ENCODE data around the gene PMF1. TPM values are rescaled to one million over a fixed set of nuclear protein-coding genes. Genes with fewer than 3 reads are reported as not detected.

The PMF1 gene, protein sequence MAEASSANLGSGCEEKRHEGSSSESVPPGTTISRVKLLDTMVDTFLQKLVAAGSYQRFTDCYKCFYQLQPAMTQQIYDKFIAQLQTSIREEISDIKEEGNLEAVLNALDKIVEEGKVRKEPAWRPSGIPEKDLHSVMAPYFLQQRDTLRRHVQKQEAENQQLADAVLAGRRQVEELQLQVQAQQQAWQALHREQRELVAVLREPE
- total RNA-seq = 84.6 and 87.2 TPM in 2 replicates

DNA sequence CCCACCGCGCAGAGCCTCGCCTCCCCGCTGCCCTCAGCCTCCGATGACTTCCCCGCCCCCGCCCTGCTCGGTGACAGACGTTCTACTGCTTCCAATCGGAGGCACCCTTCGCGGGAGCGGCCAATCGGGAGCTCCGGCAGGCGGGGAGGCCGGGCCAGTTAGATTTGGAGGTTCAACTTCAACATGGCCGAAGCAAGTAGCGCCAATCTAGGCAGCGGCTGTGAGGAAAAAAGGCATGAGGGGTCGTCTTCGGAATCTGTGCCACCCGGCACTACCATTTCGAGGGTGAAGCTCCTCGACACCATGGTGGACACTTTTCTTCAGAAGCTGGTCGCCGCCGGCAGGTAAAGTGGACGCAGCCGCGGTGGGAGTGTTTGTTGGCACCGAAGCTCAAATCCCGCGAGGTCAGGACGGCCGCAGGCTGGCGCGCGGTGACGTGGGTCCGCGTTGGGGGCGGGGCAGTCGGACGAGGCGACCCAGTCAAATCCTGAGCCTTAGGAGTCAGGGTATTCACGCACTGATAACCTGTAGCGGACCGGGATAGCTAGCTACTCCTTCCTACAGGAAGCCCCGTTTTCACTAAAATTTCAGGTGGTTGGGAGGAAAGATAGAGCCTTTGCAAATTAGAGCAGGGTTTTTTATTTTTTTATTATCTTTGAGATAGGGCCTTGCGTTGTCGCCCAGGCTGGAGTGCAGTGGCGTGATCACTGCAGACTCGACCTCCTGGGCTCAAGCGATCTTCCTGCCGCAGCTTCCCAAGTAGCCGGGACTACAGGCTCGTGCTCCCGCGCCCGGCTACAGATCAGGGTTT lies at the start of gene PMF1:
Gene PMF1, plus strand, starts transcription at position 175 of the 811 bp plus-strand sequence. Its CDS starts 9 bp downstream, at position 184.

DNA sequence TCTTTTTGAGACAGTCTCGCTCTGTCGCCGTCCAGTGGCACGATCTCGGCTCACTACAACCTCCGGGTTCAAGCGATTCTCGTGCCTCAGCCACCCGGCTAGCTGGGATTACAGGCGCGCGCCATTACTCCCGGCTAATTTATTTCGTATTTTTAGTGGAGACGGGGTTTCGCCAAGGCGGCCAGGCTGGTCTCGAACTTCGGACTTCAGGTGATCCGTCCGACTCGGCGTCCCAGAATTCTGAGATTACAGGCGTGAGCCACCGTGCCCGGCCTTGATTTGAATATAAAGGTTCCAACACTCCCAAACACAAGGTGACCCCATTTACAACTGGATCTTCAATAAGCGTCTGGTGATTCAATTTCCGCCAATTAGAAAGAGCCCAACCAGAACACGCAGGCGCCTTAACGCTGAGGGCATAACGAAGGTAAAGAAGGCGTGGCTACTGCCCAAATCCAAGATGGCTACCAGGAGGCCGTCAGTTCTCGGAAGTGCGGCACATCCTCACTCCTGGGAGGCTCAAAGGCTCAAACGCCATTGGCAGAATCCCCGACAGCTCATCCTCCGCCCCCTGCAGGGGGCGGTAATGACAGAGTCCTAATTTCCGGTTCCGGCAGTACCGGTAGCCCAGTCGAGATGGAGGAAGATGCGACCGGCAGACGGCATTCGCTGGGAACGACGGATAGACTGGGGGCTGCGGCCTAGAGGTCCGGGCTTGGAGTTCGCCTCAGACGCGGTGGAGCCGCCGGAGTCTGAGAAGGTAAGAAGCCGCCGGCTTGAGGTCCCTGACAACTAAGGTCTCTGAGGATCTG lies 19.1 kb upstream of the PMF1 start, which contains the start of gene SLC25A44:
Gene SLC25A44, plus strand, starts transcription at position 617 of the 812 bp plus-strand sequence. CDS start 5,744 bp downstream, outside the sequence.

DNA sequence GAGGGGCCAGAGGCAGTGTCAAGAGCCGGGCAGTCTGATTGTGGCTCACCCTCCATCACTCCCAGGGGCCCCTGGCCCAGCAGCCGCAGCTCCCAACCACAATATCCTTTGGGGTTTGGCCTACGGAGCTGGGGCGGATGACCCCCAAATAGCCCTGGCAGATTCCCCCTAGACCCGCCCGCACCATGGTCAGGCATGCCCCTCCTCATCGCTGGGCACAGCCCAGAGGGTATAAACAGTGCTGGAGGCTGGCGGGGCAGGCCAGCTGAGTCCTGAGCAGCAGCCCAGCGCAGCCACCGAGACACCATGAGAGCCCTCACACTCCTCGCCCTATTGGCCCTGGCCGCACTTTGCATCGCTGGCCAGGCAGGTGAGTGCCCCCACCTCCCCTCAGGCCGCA lies 29.1 kb downstream of the PMF1 start, which contains the start of gene BGLAP:
Gene BGLAP, plus strand, starts transcription at position 259 of the 400 bp plus-strand sequence. Its CDS starts 48 bp downstream, at position 307.

DNA sequence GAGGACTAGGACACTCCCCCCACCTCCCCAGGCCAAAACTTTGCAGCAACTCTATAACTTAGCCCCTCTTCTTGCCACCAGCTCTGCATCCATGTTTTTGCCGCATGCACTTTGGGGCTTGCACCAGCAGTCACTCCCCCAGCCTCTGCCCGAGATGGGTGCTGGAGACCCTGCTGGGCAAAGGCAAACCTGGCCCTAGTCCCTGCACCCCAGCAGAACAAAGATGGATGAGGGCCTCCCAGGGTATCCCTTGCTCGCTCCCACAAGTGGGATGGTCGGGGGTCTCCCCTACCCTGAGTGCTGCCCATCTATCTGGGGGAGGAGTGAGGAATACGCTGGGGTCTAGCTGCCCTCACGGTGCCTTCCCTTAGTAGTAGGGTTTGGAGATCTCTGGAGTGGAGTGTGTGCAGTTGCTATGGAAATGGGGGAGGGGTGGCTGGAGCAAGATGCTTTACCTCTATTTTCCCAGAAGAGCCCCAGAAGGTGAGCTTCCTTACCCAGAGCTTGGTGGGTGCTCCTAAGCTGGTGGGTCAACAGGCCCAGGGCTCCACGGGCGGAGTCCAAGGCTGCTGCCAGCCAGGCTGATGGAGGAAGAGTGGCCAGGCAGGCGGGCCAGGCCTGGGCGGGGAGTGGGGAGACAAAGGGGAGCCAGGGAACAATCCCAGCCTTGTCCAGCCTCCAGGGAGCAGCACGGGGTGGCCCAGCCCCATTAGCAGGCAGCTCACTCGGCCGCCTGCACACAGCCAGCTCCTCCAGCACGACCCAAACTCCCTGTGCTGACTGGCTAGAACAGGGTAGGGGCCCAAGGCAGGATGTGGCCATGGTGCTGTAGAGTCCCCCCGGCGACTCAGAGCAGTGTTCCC lies 34.9 kb downstream of the PMF1 start, which contains the start of gene PAQR6:
Gene PAQR6, minus strand, starts transcription at position 597 of the 863 bp plus-strand sequence. CDS start 1,325 bp downstream, outside the sequence.

DNA sequence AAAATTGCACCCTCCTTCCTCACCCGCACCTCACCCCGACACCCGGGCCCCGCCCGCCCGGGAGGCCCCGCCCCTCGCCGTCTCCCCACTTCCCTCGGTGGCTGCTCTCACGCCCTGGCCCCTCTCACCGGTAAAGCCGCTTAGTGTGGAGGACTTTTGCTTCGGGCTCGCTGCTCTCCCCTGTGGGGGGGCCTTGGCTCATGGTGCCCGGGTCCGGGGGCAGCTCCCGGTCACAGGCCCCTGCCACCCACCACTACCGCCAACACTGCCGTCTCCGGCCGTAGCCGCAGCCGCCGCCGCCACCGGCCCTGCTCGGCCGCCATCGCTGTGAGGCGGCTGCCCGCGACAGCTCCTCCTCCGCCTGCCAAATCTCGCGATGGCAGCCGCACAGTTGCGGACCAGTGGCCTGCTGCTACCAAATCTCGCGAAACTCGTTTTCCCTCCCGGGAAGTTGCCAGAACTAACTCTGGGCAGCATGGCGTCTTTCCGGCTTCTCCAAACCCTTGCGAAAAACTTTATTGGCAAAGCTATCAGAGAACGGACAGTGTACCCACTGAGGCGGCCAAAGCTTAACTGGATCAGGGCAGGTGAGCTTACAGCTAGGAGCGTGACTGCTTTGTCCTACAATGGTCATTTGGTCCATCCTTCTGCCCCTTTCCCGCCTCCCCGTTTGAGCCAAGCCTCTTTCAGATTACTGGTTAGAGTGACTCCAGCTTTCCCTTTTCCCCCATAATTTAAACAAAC lies 69.8 kb downstream of the PMF1 start, which contains the start of gene SMG5:
Gene SMG5, minus strand, starts transcription at position 347 of the 744 bp plus-strand sequence. Its CDS starts 145 bp downstream, at position 202.

DNA sequence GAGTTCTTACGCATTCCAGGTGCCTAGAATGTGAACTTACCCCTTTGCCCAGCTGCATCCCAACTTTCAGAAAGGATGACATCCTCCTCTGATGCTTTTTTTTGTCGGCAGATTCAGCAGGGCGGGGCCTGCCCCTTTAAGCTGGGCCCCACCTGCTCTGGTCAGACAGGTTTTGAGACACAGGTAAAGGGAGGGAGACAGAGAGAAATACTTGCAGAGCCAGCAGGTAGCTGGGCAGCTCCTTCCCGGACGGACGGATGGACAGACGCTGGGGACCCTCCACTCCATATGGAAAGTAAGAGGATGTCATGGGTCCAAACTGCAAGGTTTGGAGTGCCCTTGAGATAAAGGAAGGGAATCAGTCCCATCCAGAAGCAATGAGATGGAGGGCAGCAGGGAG lies 71.3 kb downstream of the PMF1 start, which contains the start of gene TMEM79:
Gene TMEM79, plus strand, starts transcription at position 214 of the 400 bp plus-strand sequence. CDS start 902 bp downstream, outside the sequence.

Other genes starting within 250 kb of the PMF1 start
- gene ARHGEF2, start 234.5 kb upstream of the PMF1 start, total RNA-seq = 43.3 and 44.3 TPM in 2 replicates
- gene SSR2, start 192.1 kb upstream of the PMF1 start, total RNA-seq = 355 and 375 TPM in 2 replicates
- 21.4 and 25.2 TPM in 2 replicates for gene UBQLN4, start 159.2 kb upstream of the PMF1 start, total RNA-seq
- gene LAMTOR2, start 158.2 kb upstream of the PMF1 start, total RNA-seq = 103 and 130 TPM in 2 replicates
- gene RAB25, start 151.8 kb upstream of the PMF1 start, total RNA-seq = 206 and 251 TPM in 2 replicates
- gene MEX3A, start 130.5 kb upstream of the PMF1 start, total RNA-seq = 3.3 and 7.6 TPM in 2 replicates
- gene LMNA, start 98.3 kb upstream of the PMF1 start, total RNA-seq = 995 and 1,028 TPM in 2 replicates
- 7.6 and 16.6 TPM in 2 replicates for gene SEMA4A, start 59.4 kb upstream of the PMF1 start, total RNA-seq
- gene SLC25A44, start 18.9 kb upstream of the PMF1 start, total RNA-seq = 9.2 and 13.0 TPM in 2 replicates
- 0.14 TPM in 1 of 2 replicates, not detected in the other for gene BGLAP, start 29.2 kb downstream of the PMF1 start, total RNA-seq
- gene PAQR6, start 35.0 kb downstream of the PMF1 start, total RNA-seq = 0.60 and 0.71 TPM in 2 replicates
- 40.6 and 40.8 TPM in 2 replicates for gene SMG5, start 69.8 kb downstream of the PMF1 start, total RNA-seq
- 37.5 and 38.2 TPM in 2 replicates for gene TMEM79, start 71.3 kb downstream of the PMF1 start, total RNA-seq
- gene GLMP, start 82.7 kb downstream of the PMF1 start, total RNA-seq = 28.6 and 42.5 TPM in 2 replicates
- gene VHLL, start 86.3 kb downstream of the PMF1 start, total RNA-seq = not detected in 2 replicates
- 322 and 440 TPM in 2 replicates for gene CCT3, start 125.3 kb downstream of the PMF1 start, total RNA-seq
- gene TSACC, start 125.5 kb downstream of the PMF1 start, total RNA-seq = 2.4 TPM in 1 of 2 replicates, not detected in the other
- gene RHBG, start 156.2 kb downstream of the PMF1 start, total RNA-seq = 0.14 TPM in 1 of 2 replicates, not detected in the other